HG02981 (cell line): ENCODE data around the gene ATP11A.

ENCODE experiments used
- ATAC-seq: cut with Tn5 transposase; IDR thresholded peaks from one replicate; pipeline ENCODE4 v1.9.1; 2021; ENCODE audit warnings: mild to moderate bottlenecking, moderate library complexity; ENCODE audit not compliant: unreplicated experiment

Gene ATP11A

DNA sequence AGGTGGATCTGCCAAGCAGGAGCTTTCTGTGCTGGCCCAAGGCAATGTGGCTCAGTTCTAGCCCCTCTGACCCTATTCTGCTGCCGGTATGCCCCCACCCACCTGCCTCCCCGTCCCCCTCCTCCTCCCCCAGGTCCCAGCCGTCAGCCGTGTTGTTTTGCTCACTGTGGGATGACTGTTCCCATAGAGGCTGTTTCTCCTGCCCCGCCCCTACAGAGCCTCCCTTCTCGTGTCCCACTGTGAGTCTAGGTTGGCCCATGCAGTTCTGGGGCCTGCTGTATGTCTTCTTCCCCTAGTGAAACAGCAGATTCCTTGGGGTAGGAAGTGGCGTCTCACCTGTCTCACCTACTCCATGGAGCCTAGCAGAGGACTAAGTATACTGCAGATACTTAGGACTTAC is 48.8 kb downstream of the ATP11A start:
- no peak for ATAC-seq

GRCh38 chr13:112740502-112741131 is 50.8 kb downstream of the ATP11A start:
- no peak for ATAC-seq

GRCh38 chr13:112741185-112741755 is 51.4 kb downstream of the ATP11A start:
- no peak for ATAC-seq

- ATAC-seq: no peak
Measured at GRCh38 chr13:112741835-112742570, 52.2 kb downstream of the ATP11A start.

- no peak for ATAC-seq
Measured at GRCh38 chr13:112742583-112742982, 52.7 kb downstream of the ATP11A start.

GRCh38 chr13:112743451-112744167 is 53.8 kb downstream of the ATP11A start:
- no peak for ATAC-seq

DNA sequence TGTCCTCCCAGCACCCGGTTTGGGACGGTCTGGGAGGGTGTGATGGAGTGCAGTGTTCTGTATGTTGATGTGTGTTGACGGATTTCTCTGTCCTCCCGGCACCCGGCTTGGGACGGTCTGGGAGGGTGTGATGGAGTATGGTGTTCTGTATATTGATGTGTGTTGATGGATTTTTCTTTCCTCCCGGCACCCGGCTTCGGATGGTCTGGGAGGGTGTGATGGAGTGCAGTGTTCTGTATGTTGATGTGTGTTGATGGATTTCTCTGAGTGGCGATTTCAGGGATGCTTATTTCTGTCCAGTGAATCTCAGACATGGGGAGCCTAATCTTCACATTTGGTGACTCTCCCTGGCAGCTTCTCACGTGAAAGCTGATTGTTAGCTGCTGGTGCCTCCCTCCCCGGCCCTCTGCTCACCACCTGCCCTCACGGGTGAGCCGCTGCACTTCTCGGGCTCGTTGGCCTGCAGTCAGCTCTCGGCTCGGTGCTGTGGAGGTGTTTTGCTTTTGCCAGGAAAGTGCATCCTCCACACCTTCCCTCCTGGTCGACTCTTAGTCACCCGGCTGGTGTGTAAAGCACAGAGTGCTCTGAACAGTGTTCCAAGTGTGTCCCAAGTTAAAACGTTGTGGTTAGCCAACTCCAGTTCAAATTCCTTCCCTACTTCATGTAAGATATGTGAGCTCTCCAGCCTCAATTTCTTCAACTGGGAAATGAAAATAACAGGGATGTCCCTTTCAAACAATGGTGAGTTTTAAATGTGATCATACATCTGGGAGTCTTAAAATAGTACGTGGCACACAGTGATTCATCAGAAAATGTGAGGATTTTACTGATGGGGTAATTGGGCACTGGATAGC is 54.6 kb downstream of the ATP11A start:
- no peak for ATAC-seq

DNA sequence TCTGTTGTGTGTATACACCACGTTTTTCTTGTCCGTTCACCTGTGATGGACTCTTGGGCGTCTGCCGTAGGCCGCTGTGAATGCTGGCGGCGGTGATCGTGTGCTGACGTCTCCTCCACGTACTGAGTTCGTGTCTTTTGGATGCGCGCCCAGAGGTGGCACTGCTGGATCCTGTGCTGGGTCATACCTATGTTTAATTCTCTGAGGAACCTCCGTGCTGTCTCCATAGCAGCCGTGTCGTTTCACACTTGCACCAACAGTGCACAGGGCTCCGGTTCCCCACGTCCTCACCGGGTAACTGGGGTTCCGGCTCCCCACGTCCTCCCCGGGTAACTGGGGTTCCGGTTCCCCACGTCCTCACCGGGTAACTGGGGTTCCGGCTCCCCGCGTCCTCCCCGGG is 56.2 kb downstream of the ATP11A start:
- no peak for ATAC-seq

GRCh38 chr13:112747256-112747655 is 57.4 kb downstream of the ATP11A start:
- ATAC-seq: no peak

DNA sequence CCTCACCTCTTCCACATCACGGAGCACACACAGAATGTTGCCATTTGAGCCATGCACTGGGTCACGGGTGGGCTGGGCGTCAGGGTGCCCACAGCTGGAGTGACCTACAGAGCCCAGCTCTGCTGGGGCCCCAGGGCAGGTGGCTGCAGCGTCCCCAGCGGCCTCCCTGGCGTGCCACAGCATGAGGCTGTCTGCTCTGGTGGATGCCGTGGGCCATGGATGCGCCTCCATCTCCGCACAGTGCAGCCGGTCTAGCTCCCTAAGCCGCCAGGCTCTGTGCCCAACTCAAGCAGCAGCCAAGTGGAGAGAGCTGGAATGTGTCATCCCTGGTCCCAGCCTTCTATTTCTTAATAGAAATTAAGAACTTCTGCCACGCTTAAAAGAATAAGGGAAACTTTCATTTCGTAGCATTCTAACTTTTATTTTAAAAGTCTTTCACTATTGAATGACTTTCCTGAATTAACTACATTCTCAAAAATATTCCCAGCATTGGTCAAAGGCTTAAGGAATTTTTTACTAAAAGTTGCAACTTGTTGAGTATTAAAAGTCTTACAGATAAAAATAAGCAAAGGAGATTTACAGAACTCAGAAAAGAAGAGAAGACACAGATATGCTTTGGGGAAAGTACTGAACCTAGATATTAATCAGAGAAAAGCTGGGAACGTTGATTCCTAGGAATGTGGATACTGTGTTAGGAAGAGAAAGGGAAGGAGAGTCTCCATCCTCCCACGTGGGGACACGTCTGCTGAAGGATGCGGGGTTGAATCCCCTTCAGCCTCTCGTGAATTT is 59.3 kb downstream of the ATP11A start:
- no peak for ATAC-seq

GRCh38 chr13:112750570-112750969 is 60.7 kb downstream of the ATP11A start:
- no peak for ATAC-seq

GRCh38 chr13:112751617-112752016 is 61.8 kb downstream of the ATP11A start:
- ATAC-seq: no peak

GRCh38 chr13:112752211-112752610 is 62.4 kb downstream of the ATP11A start:
- ATAC-seq: no peak

DNA sequence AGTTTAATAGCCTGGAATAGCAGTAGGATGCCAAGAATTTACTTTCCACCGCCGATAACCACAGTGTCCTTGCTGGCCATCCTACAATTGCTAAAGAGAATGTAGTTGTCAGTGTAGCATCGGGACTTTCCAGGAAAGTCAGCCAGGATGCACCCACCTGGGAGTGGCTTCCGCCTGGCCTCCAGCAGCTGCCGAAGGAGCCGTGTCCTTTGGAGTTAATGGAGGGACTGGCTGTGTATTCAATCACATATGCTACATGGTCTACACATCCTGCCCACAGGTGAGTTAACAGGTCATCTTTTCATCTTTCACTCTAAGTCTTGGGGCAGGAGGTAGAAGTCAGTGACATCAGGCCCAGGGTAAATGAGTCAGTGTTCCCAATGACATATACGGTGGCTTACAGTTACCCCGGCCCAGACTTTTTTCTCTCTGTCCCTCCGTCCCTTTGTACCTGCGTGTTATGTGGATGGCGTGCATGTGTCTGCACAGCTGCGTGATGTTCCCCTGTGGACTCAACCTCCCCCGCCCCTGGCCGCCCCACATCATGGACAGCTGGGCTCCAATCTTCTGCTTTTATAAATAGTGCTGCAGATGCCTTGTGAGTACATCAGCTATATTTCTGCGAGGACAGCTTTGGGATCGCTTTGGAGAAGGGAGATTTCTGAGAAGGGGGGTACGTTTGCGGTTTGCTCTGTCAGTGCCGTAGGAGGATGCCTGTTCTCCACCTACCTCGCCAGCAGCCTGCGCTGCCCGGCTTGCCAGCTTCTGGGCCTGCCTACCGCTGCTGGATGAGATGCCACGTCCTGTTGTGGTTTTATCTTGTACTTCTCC is 63.1 kb downstream of the ATP11A start:
- ATAC-seq: no peak

DNA sequence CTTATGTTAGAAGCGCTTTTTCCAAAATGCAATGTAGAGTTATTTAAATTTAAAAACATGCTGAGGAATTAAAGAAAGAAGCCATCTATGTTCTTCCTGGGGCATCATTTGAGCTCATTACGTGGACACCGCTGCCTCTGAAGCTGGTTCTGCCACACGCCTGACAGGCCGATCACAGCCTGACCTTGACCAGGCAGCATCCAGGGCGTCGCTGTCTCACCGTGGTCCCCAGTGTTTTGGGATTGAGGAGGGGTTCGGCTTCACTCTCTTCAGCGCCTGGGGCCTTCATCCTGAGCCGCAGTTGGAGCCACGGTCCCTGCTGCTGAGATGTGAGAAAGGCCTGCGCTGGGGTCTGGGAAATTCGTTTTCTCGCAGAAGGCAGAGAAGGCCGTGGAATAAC is 64.0 kb downstream of the ATP11A start:
- no peak for ATAC-seq

GRCh38 chr13:112754281-112755025 is 64.6 kb downstream of the ATP11A start:
- no peak for ATAC-seq

- ATAC-seq: no peak
Measured at GRCh38 chr13:112755331-112755730, 65.5 kb downstream of the ATP11A start.

DNA sequence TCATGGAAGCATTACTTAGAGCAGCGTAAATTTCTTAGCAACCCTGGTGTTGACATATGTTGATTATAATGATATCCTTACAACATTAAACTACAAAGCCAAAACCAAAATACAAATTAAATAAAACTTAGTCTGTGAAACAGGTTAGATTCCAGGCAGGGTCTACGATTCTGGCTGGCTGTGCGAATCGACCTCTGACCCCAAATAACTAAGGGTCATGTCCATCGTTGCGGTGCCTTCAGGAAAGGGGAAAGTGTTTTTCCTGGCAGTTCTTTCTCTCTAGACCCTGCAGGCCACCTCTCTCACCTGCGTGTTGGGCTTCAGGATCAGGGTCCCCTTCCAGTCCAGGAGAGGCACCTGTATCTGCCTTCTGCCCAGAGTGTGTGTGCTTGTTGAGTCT is 66.2 kb downstream of the ATP11A start:
- no peak for ATAC-seq
